ENCODE results near the gene CYTH1. TPM values are rescaled to one million over a fixed set of nuclear protein-coding genes. Genes with fewer than 3 reads are reported as not detected.

The CYTH1 gene
- total RNA-seq, 1 experiment from 2014 or later = 14.8 TPM

GRCh38 chr17:78736526-78737079, 45.5 kb downstream of the CYTH1 start:
- DNase-seq (ENCODE audit: low read depth) = no peak

- no peak for DNase-seq (ENCODE audit: low read depth)
These were observed 46.1 kb downstream of the CYTH1 start for GRCh38 chr17:78735832-78736525.

GRCh38 chr17:78734793-78735641, 47.1 kb downstream of the CYTH1 start:
- DNase-seq (ENCODE audit: low read depth) = no peak

GRCh38 chr17:78732354-78732753, 49.7 kb downstream of the CYTH1 start:
- DNase-seq (ENCODE audit: low read depth) = no peak

DNA sequence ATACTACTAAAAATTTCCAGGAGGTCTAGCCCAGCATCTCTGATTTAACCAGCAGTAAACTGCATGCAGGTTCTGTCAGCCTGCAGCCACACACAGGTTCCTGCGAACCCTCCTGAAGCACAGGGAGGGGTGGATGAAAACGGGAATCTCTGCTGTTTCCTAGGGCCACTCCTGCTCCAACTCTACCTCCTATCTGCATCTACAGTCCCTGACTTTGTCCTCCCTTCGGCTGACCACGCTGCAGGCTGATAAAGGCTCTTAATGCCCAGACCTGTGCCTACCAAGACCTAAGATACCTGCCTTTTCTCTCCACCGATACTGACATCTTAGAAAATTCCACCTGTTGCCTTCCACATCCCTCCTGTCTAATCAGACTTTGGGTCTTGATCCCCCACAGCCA, 50.2 kb downstream of the CYTH1 start:
- no peak for DNase-seq (ENCODE audit: low read depth)

DNA sequence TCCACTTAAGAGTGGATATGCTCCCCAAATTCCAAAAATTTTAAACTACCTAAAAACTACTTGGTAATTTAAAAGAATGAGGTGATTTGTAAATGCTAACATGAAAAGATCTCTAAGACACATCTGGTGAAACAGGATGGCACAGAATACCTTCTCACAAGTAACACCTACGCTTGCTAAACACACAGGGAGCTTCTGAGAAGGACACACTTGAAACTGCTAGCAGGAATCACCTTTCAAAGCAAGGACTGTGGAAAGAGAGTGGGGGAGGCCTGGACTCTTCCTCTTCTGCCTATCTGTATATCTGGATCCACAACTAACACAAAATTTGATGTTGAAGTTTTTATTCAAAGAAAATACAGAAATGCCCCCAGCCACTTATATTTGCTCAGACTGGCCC, 52.4 kb downstream of the CYTH1 start:
- no peak for DNase-seq (ENCODE audit: low read depth)

DNA sequence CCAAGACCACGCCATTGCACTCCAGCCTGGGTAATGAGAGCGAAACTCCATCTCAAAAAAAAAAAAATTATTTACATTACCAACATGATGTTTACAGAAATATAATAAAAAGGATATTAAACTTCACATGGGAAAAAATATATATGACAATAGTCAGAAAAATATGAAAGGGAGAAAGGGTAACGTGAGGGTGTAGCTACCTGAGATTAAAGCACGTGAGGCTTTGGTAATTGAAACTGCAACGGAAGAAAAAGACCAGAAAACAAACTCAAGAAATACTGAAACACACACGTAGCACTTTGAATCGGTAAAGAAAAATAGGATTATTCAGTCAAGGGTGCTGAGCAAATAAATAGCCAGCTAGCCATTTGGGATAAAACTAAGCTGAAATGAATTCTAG, 53.6 kb downstream of the CYTH1 start:
- no peak for DNase-seq (ENCODE audit: low read depth)

GRCh38 chr17:78727476-78728229, 54.4 kb downstream of the CYTH1 start:
- no peak for DNase-seq (ENCODE audit: low read depth)

DNA sequence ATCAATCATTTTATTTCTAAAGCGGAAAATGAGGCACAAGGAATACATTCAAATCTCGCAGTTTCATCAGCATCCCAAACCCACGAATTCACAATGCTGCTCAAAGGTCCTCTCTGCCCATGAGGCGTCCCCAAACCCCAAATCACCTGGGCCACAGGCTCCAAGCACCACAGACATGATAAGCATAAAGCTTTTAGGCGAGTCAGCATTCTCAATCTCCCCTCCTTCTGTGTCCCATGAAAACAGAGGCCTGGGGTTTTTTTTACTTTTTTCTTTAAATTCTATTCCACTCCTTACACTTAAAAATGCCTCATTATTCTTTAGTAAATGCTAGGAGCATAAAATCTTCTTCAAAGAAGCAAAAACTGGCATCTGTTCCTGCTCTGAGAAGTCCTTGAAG, 55.0 kb downstream of the CYTH1 start:
- no peak for DNase-seq (ENCODE audit: low read depth)

DNA sequence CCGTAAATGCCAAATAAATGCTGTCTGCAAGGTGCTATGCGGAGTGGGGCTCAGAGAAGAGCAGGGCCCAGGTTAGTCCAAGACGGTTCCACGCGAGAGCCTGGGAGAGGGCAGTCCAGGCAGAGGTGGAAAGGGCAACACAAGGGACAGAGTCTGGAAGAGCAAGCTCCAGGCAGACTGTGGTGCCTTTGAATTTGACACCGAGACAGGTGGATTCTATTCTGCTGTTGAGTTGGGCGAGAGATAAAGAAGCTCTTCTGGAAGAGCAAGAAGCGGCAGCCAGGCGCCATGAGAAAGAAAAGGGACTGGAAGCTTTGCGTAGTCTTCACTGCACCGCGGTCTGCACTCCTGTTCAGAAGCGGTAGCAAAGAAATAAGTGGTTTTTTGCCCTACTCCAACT, 55.6 kb downstream of the CYTH1 start:
- no peak for DNase-seq (ENCODE audit: low read depth)

- DNase-seq (ENCODE audit: low read depth) = no peak
These were observed 56.5 kb downstream of the CYTH1 start for GRCh38 chr17:78725448-78726021.

- no peak for DNase-seq (ENCODE audit: low read depth)
These were observed 57.1 kb downstream of the CYTH1 start for GRCh38 chr17:78724999-78725398.

DNA sequence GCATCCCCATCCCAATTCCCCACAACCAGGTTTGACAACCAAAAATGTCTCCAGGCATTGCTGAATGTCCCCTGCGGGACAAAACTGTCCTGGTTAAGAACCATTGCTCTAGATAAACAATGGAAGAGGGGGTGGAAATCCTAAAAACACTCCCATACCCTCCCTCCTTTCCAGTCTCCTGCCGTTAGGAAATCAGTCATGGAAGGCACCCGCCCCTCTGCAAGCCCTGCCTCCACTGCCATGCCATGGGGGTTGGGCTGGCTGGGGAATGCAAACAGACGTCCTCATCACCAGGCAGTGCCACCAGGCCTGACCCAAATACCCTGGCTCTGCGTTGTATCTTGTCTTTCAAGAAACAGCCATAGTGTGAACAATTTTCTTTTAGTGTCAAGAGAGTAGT, 57.5 kb downstream of the CYTH1 start:
- DNase-seq (ENCODE audit: low read depth) = no peak

- no peak for DNase-seq (ENCODE audit: low read depth)
These were observed 58.1 kb downstream of the CYTH1 start for GRCh38 chr17:78723957-78724356.

GRCh38 chr17:78723001-78723796, 58.9 kb downstream of the CYTH1 start:
- DNase-seq (ENCODE audit: low read depth) = no peak

GRCh38 chr17:78722246-78722761, 59.8 kb downstream of the CYTH1 start:
- DNase-seq (ENCODE audit: low read depth) = no peak

GRCh38 chr17:78719630-78720298, 62.3 kb downstream of the CYTH1 start:
- DNase-seq (ENCODE audit: low read depth) = no peak

DNA sequence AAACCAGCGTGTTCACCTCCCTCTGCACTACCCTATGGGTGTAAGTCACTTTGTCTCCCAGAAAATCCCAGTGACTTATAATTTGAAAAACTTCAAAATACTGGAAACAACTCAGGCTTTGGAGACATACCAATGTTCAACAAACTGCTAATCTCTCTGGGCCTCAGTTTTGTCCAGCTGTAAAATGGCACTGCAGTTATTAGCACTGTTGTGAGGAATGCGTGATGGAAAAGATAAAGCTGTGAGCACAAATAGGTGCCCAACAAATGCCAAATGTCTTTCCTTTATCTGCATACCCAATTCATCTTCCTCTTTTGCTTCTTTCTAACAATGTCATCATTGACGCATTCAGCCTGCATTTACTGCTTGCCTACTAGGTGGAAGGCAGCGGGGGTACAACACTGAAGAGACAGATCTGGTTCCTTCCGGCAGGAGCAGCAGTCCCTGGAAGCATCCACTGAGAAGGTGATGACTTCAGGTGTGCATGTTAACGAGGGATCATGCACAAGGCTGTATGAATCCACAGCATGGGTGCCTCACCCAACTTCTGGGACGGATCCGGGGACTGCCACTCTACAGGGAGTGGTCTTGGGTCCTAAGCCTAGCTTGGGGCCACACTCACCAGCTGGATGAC, 63.4 kb downstream of the CYTH1 start:
- DNase-seq (ENCODE audit: low read depth) = no peak

GRCh38 chr17:78717431-78717980, 64.6 kb downstream of the CYTH1 start:
- DNase-seq (ENCODE audit: low read depth) = peak; percentile 57
